ENCODE data around the gene C11orf97. TPM values are rescaled to one million over a fixed set of nuclear protein-coding genes. Genes with fewer than 3 reads are reported as not detected.

Gene C11orf97
- total RNA-seq, 2 donors from 2014 or later: not detected

Other genes with a start within 250 kb of the C11orf97 start
- not detected for gene IZUMO1R, start 207.9 kb upstream of the C11orf97 start, total RNA-seq
- gene GPR83, start 111.0 kb upstream of the C11orf97 start, total RNA-seq: under 1 TPM; 0.11 to 0.30 TPM
- gene MRE11, start 18.6 kb upstream of the C11orf97 start, total RNA-seq: 10 to 100 TPM; 51.1 to 51.9 TPM
- gene ANKRD49, start 18.5 kb upstream of the C11orf97 start, total RNA-seq: 10 to 100 TPM; 15.3 to 26.7 TPM
- gene FUT4, start 31.5 kb downstream of the C11orf97 start, total RNA-seq: 1 to 10 TPM; 3.9 to 5.4 TPM
- gene PIWIL4, start 54.9 kb downstream of the C11orf97 start, total RNA-seq: 1 to 10 TPM in 1 of 2 donors, under 1 TPM in 1; 0.48 to 1.1 TPM

Data from activated T-helper 17 cell treated with anti-CD3 and anti-CD28 coated beads, Interleukin-2, amount 50 U/mL, for 72 hours (primary cell).